GM19438 (cell line): ENCODE results near the gene MRPL39.

Experiments
- ATAC-seq: cut with Tn5 transposase; IDR thresholded peaks from one replicate; pipeline ENCODE4 v1.9.1; 2021; ENCODE audit warnings: low read depth; ENCODE audit not compliant: unreplicated experiment

MRPL39 gene

DNA sequence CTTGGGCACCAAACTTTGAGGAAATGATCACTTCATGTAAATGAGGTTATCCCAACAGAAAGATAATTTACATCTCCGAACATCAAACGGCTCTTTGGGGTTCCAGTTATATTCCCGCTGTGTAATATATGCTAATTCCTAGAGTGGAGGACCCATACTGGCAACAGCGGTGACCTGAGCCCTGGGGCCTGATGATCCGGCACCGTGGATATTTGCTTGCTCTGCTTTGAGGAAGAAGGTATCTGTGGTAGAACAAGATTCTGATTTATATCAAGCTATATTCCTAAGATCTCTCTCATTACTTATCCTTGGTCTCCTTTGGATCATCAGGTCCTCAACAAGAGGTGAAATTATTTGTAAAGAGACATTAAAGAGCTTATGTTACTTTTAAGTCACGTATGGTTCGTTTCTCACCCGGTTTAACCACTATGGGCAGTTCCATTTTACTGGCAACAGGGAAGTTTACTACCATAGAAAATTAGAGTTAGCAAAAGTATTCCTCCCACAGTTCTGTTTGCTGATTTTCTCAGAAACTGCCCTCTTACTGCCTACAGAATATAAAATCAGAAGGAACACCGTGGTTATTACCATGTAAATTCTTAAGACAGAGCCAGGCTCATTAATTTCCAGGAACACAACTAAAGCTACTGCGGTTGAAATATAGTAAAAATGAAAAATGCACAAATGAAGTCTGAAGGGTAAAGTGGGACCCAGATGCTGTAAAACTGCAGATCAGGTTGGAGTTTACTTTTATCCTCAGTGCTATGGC, 56.7 kb downstream of the MRPL39 start:
- ATAC-seq, result no peak

GRCh38 chr21:25541042-25541441, 66.2 kb downstream of the MRPL39 start:
- ATAC-seq, result no peak

DNA sequence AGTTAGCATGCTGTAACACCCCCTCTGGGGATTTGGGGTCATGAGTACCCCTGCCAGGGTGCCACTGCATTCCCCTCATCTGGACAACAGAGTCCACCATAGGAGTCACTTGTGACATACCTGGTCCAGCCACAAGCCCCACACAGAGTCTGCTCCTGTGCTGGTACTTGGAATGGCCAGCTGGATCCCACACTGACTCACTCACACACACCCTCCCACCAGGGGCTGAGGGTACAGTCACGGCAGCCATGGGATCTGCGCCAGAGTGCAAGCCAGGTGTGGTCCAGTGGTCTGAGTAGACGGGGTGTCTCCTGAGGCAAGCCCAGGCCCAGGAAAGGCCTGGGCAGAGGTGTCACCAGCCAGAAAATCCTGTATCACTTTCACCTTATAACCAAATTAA, 67.7 kb downstream of the MRPL39 start:
- no peak for ATAC-seq

DNA sequence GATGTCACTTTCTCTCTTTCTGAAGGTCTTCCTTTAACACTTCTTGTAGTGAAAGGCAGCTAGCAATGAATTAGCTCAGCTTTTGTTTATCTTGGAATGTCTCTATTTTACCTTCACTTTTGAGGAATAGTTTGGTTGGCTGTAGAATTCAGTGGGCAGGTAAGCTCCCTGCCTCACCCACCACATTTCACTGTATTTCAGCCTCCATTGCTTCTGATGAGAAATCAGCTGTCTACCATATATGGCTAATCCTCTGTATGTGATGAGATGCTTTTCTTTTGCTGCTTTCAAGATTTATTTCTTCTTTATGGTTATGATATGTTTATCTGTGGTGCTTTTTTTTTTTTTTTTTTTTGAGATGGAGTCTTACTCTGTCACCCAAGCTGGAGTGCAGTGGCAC, 70.1 kb downstream of the MRPL39 start:
- ATAC-seq, result no peak

GRCh38 chr21:25536752-25537151, 70.5 kb downstream of the MRPL39 start:
- no peak for ATAC-seq

DNA sequence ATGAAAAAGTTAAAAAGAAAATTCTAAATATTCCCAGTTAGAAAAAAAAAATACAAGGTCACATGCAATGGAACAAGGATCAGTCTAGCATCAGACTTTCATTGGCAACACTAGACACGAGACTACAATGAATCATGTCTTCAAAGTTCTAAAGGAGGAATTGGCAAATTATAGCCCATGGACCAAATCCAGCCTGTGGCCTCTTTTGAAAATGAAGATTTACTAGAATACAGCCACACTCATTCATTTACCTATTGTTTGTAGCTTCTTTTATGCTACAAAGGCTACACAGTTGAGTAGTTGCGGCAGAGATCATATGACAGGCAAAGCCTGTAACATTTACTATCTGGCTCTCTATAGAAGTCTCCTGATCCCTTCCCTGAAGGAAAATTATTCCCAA, 71.4 kb downstream of the MRPL39 start:
- no peak for ATAC-seq
